Activated T-helper 2 cell treated with anti-CD3 and anti-CD28 coated beads, Interferon-gamma antibody, Interleukin-2, Interleukin-4, amounts not matched to agents 10 μg/mL and 5 μg/mL and 100 μg/mL, durations not matched to agents 14 hours and 24 hours and 36 hours (primary cell): ENCODE data around the gene ZNF12. TPM values are rescaled to one million over a fixed set of nuclear protein-coding genes. Genes with fewer than 3 reads are reported as not detected.

Experiments
- DNase-seq: peaks from one replicate; pipeline ENCODE4 v3.0.0; 2021; ENCODE audit warnings: low spot score
- H3K27ac Mint-ChIP-seq: one replicate; pipeline ENCODE4 v1.8.0; 2021; ENCODE audit warnings: mixed read lengths
- H3K27me3 Mint-ChIP-seq: one replicate; pipeline ENCODE4 v1.8.0; 2021; ENCODE audit warnings: low read depth, mixed read lengths
- H3K36me3 Mint-ChIP-seq: one replicate; pipeline ENCODE4 v1.8.0; 2021; ENCODE audit warnings: low read depth, mixed read lengths
- H3K4me1 Mint-ChIP-seq: one replicate; pipeline ENCODE4 v1.8.0; 2021; ENCODE audit warnings: low read depth, mixed read lengths
- H3K4me3 Mint-ChIP-seq: one replicate; pipeline ENCODE4 v1.8.0; 2021; ENCODE audit warnings: low read depth, mild to moderate bottlenecking, moderate library complexity, mixed read lengths
- H3K9me3 Mint-ChIP-seq: one replicate; pipeline ENCODE4 v1.8.0; 2021; ENCODE audit warnings: mixed read lengths
- intact Hi-C: fragments of 100-400 bp; cut with micrococcal nuclease; formaldehyde crosslinking; loops from one replicate; pipeline ENCODE4 v1.15.1; 2023
- total RNA-seq: library from RNA; stranded (reverse); gene quantifications from 2 replicates; pipeline ENCODE4 v1.2.3, GENCODE V29; 2022

Gene ZNF12
- total RNA-seq, 1 donor from 2014 or later: 22.8 TPM

DNA sequence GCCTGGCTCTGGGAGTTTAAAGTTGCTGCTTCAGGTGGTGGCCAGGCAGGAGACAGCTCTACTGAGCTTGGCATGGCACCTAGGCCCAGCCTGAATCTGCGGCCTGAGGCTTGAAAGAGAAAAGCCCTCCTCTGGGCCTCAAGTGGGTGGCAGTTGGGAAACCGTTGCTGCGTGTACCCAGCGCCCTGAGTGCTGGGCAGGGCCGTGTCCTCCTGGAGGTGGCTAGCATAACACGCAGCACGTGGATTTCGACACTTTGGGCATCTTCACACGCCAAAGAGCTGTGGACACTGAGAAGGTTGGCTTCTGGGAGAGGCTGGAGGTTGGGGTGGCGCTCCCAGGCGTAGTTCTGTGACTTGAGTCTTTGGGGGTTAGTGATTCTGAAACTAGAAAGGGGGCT lies 67.1 kb downstream of the ZNF12 start:
- Mint-ChIP-seq H3K4me3 (peak overlapping the region; percentile 57), H3K27me3 (no peaks in the 10 kb centered on the region), H3K4me1 (peaks cover 18% of the 10 kb centered on the region), H3K9me3 (no peaks in the 10 kb centered on the region), H3K36me3 (peaks cover 52% of the 10 kb centered on the region), H3K27ac (no peak overlapping the region)
- DNase-seq: no peak
- intact Hi-C loops: loop anchor here (5.0 kb wide), 1 partner anchor 47 kb away; the partner anchor contains the start of gene INTS15

DNA sequence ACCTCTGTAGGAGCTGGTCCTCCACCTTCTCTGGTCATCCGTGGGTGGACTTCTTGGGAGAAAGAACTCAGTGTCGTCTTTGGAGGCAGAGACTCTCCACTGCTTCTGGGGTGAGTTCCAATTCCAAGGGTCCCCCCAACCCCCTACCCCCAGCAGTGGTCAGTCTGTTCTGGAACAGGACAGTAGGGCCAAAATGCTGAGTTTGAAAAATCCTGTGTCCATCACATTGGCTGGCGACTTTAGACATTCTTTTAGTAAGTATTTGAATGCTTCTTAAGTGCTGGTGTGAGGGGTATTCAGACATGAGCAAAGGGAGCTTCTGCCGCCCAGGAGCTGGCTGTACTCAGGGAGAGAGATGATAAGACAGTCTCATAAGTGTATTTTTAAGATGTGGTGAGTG lies 67.7 kb downstream of the ZNF12 start:
- peak overlapping the region; percentile 57 for H3K4me3 Mint-ChIP-seq
- no peak for DNase-seq
- H3K36me3 Mint-ChIP-seq: peaks cover 51% of the 10 kb centered on the region
- peaks cover 18% of the 10 kb centered on the region for H3K4me1 Mint-ChIP-seq
- H3K27me3 Mint-ChIP-seq: no peaks in the 10 kb centered on the region
- intact Hi-C loops: loop anchor here (5.0 kb wide), 1 partner anchor 47 kb away; the partner anchor contains the start of gene INTS15
- H3K9me3 Mint-ChIP-seq: no peaks in the 10 kb centered on the region
- H3K27ac Mint-ChIP-seq: peak overlapping the region; percentile 55

Other genes starting within 250 kb of the ZNF12 start
- 68.7 and 78.3 TPM in 2 replicates for gene KDELR2, start 222.8 kb downstream of the ZNF12 start, total RNA-seq
- 0.18 and 0.23 TPM in 2 replicates for gene GRID2IP, start 155.5 kb downstream of the ZNF12 start, total RNA-seq
- 23.9 and 29.9 TPM in 2 replicates for gene ZDHHC4, start 129.5 kb downstream of the ZNF12 start, total RNA-seq
- gene INTS15, start 116.9 kb downstream of the ZNF12 start, total RNA-seq: 41.1 and 42.1 TPM in 2 replicates
- gene ZNF853, start 91.3 kb downstream of the ZNF12 start, total RNA-seq: 0.23 TPM in 2 replicates
- 21.9 and 24.6 TPM in 2 replicates for gene ZNF316, start 69.6 kb downstream of the ZNF12 start, total RNA-seq
- 0.23 TPM in 1 of 2 replicates, not detected in the other for gene RSPH10B2, start 47.2 kb upstream of the ZNF12 start, total RNA-seq
- 83.1 and 85.7 TPM in 2 replicates for gene CCZ1B, start 119.3 kb upstream of the ZNF12 start, total RNA-seq